HCT116 (cell line): Measurements from ENCODE around the gene FBXO21. TPM values are rescaled to one million over a fixed set of nuclear protein-coding genes. Genes with fewer than 3 reads are reported as not detected.
A peak's percentile ranks its signal among the peaks of the same experiment; 100 is the strongest.

Experiments used
- ATAC-seq: fragments of 200-7000 bp; cut with Tn5 transposase; 2 replicates; pipeline ENCODE4 v1.9.1; 2020; ENCODE audit warnings: mild to moderate bottlenecking, moderate library complexity
- BruUV-seq: library from RNA; stranded (reverse); fragments of 400-500 nt; replicated peaks from 2 replicates; lab custom pipeline; 2021; lab: Mats Ljungman, UMichigan
- CTCF ChIA-PET: fragments of 300-600 bp; sonication (Branson Sonifier 250); formaldehyde crosslinking; loops from one replicate; lab custom pipeline; 2021; ENCODE audit warnings: antibody characterized with exemption; lab: Charles Lee
- POLR2A ChIA-PET: fragments of 300-600, 350-600 bp; sonication (Branson Sonifier 250); formaldehyde crosslinking; loops from one replicate; lab custom pipeline; 2021; ENCODE audit warnings: antibody characterized with exemption; lab: Charles Lee
- RAD21 ChIA-PET, 2 experiments: fragments of 300-600 bp; sonication (Branson Sonifier 250); formaldehyde crosslinking; loops; one replicate each; lab custom pipeline; 2023; ENCODE audit warnings: low total read pairs in 2 of 2; ENCODE audit not compliant: uncharacterized antibody in 2 of 2, unreplicated experiment in 2 of 2, low non-redundant PET in 1 of 2; lab: Charles Lee
- DNase-seq: peaks from one replicate; pipeline ENCODE4 v3.0.0-alpha.2; 2010; ENCODE audit warnings: low read depth, low spot score
- H2AFZ ChIP-seq: fragments of 200-600 bp; shearing (Covaris generic), sonication (generic); 2 replicates; pipeline ENCODE4 v1.6.1; 2017; ENCODE audit warnings: low read depth, mixed run types, mixed read lengths, antibody characterized with exemption, low read length; ENCODE audit not compliant: poor library complexity, severe bottlenecking
- H3K27ac ChIP-seq: 2 replicates; pipeline ENCODE4 v1.5.1; 2012; ENCODE audit warnings: low read depth, low read length
- H3K27me3 ChIP-seq: fragments of 200-600 bp; sonication (generic); 2 replicates; pipeline ENCODE4 v1.6.1; 2016; ENCODE audit warnings: mixed run types, low read length, mixed read lengths; ENCODE audit not compliant: insufficient read depth
- H3K36me3 ChIP-seq, 2 experiments: fragments of 200-500 bp in 1 of 2; fragments of 200-600 bp in 1 of 2; sonication (Bioruptor generic) in 1 of 2; sonication (generic) in 1 of 2; 2 replicates each; pipeline versions ENCODE4 v1.5.1 to v1.6.1; 2014 to 2016; ENCODE audit warnings: low read length in 2 of 2, inconsistent platforms in 1 of 2, mixed read lengths in 1 of 2, mixed run types in 1 of 2; ENCODE audit not compliant: insufficient read depth in 2 of 2, control insufficient read depth in 1 of 2
- H3K4me1 ChIP-seq, 2 experiments: fragments of 200-600 bp in 1 of 2; sonication (generic) in 1 of 2; 2 replicates each; pipeline versions ENCODE4 v1.5.1 to v1.6.1; 2012 to 2017; ENCODE audit warnings: low read length in 2 of 2, inconsistent platforms in 1 of 2, mild to moderate bottlenecking in 1 of 2, mixed read lengths in 1 of 2, mixed run types in 1 of 2, moderate library complexity in 1 of 2; ENCODE audit not compliant: insufficient read depth in 2 of 2, control insufficient read depth in 1 of 2
- H3K4me2 ChIP-seq: fragments of 200-600 bp; sonication (generic); 2 replicates; pipeline ENCODE4 v1.6.1; 2017; ENCODE audit warnings: mixed run types, low read length, mixed read lengths
- H3K4me3 ChIP-seq, 2 experiments: fragments of 200-600 bp in 1 of 2; sonication (generic) in 1 of 2; replicated peaks in 1 of 2; 2 replicates each; pipeline ENCODE4 v1.5.1; 2011 to 2016; ENCODE audit warnings: low read length in 2 of 2, control low read depth in 1 of 2, low read depth in 1 of 2, mild to moderate bottlenecking in 1 of 2, mixed read lengths in 1 of 2, mixed run types in 1 of 2
- H3K79me2 ChIP-seq: fragments of 200-600 bp; sonication (generic); 2 replicates; pipeline ENCODE4 v1.6.1; 2017; ENCODE audit warnings: mild to moderate bottlenecking, mixed run types, low read length, moderate library complexity, mixed read lengths; ENCODE audit not compliant: insufficient read depth
- H3K9ac ChIP-seq: fragments of 200-600 bp; sonication (generic); 2 replicates; pipeline ENCODE4 v1.6.1; 2016; ENCODE audit warnings: low read length, mixed read lengths
- H3K9me2 ChIP-seq: fragments of 200-600 bp; sonication (generic), shearing (Covaris generic); 2 replicates; pipeline ENCODE4 v1.6.1; 2017; ENCODE audit warnings: mixed run types, mild to moderate bottlenecking, moderate library complexity; ENCODE audit not compliant: insufficient read depth
- H3K9me3 ChIP-seq, 2 experiments: fragments of 200-500 bp in 1 of 2; fragments of 200-600 bp in 1 of 2; sonication (Bioruptor generic) in 1 of 2; sonication (generic) in 1 of 2; 2 replicates each; pipeline ENCODE4 v1.6.1; 2014 to 2017; ENCODE audit warnings: low read length in 2 of 2, mixed read lengths in 2 of 2, inconsistent platforms in 1 of 2, low read depth in 1 of 2, mild to moderate bottlenecking in 1 of 2, mixed run types in 1 of 2, moderate library complexity in 1 of 2; ENCODE audit not compliant: control insufficient read depth in 1 of 2, insufficient read depth in 1 of 2
- H4K20me1 ChIP-seq: fragments of 200-600 bp; sonication (generic), shearing (Covaris generic); 2 replicates; pipeline ENCODE4 v1.6.1; 2017; ENCODE audit warnings: mixed run types, mild to moderate bottlenecking, moderate library complexity; ENCODE audit not compliant: insufficient read depth
- CEBPB ChIP-seq: IDR thresholded peaks from 2 replicates; pipeline ENCODE4 v1.6.1; 2012; ENCODE audit warnings: low read depth
- CTCF ChIP-seq, 3 experiments: fragments of 200-600 bp in 1 of 3; sonication (generic) in 1 of 3; IDR thresholded peaks in 2 of 3; conservative IDR thresholded peaks in 1 of 3; 2 replicates each; pipeline ENCODE4 v1.5.1; 2012 to 2017; ENCODE audit warnings: low read depth in 2 of 3, low read length in 2 of 3, antibody characterized with exemption in 1 of 3, borderline replicate concordance in 1 of 3, control low read depth in 1 of 3, mild to moderate bottlenecking in 1 of 3, mixed read lengths in 1 of 3, mixed run types in 1 of 3, moderate library complexity in 1 of 3; ENCODE audit not compliant: insufficient read depth in 1 of 3
- EGR1 ChIP-seq: IDR thresholded peaks from 2 replicates; pipeline ENCODE4 v1.6.1; 2012; ENCODE audit warnings: low read depth
- ELF1 ChIP-seq: IDR thresholded peaks from 2 replicates; pipeline ENCODE4 v1.6.1; 2012; ENCODE audit warnings: low read depth, borderline replicate concordance
- FOSL1 ChIP-seq: IDR thresholded peaks from 2 replicates; pipeline ENCODE4 v1.6.1; 2012; ENCODE audit warnings: low read depth
- MAX ChIP-seq: IDR thresholded peaks from 2 replicates; pipeline ENCODE4 v1.6.1; 2012
- POLR2A ChIP-seq: IDR thresholded peaks from 2 replicates; pipeline ENCODE4 v1.7.0; 2011; ENCODE audit warnings: borderline replicate concordance; ENCODE audit not compliant: insufficient read depth, insufficient read length; ENCODE audit errors: extremely low read depth
- REST ChIP-seq: IDR thresholded peaks from 2 replicates; pipeline ENCODE4 v1.6.1; 2012; ENCODE audit warnings: low read depth
- SIN3A ChIP-seq: IDR thresholded peaks from 2 replicates; pipeline ENCODE4 v1.6.1; 2012; ENCODE audit warnings: low read depth
- ZFX ChIP-seq: fragments of 450-650 bp; IDR thresholded peaks from 2 replicates; pipeline ENCODE4 v1.6.1; 2017
- ZNF274 ChIP-seq: fragments of 200-500 bp; sonication (Bioruptor generic); IDR thresholded peaks from 2 replicates; pipeline ENCODE4 v1.6.1; 2014; ENCODE audit warnings: mild to moderate bottlenecking, low read depth, low read length, inconsistent platforms
- intact Hi-C: fragments of 100-400 bp; cut with micrococcal nuclease; formaldehyde crosslinking; loops from 2 replicates; pipeline ENCODE4 v1.10.0; 2022
- total RNA-seq: library from RNA; stranded (reverse); gene quantifications from one replicate; pipeline ENCODE4 v1.2.1, GENCODE V29; 2021; ENCODE audit not compliant: unreplicated experiment

Gene FBXO21
- total RNA-seq, 1 experiment from 2014 or later: 45.5 TPM

- Histone ChIP-seq H3K79me2 (no peaks in the 10 kb centered on the region), H4K20me1 (no peaks in the 10 kb centered on the region), H3K4me1 (no peaks in the 10 kb centered on the region), H3K9me3 (no peaks in the 10 kb centered on the region), H3K27ac (no peak overlapping the region), H3K9me2 (no peaks in the 10 kb centered on the region), H2AFZ (no peak overlapping the region), H3K9ac (no peak overlapping the region), H3K36me3 (no peaks in the 10 kb centered on the region), H3K4me3 (no peak overlapping the region), H3K27me3 (no peaks in the 10 kb centered on the region), H3K4me2 (no peak overlapping the region)
- TF ChIP-seq FOSL1 (no peak), CEBPB (no peak), REST (no peak), ELF1 (no peak), ZFX (no peak), EGR1 (no peak), SIN3A (no peak), MAX (no peak), ZNF274 (no peak), POLR2A (no peak), CTCF (IDR thresholded peaks at IDR 0.05 in 2 of 3, conservative IDR thresholded peaks at IDR 0.05 in 1 of 3; ENCODE audit: borderline replicate concordance in 1 of 3, insufficient read depth in 1 of 3, low read depth in 2 of 3, low read length in 2 of 3) (no peak)
- RAD21 ChIA-PET: no interaction called here
- POLR2A ChIA-PET: no interaction called here
- intact Hi-C loops: loop anchor here (1.0 kb wide), 2 partner anchors 94 to 416 kb away; no protein-coding TSS in a partner anchor
- no TSS peak for BruUV-seq
- ATAC-seq (peak; percentile 9; the same call in 1 of the 2 replicates), DNase-seq (no peak)
- CTCF ChIA-PET: interaction anchor here (0.9 to 1.7 kb wide), 5 partner anchors 18 to 416 kb away, joined by 3 to 6 read pairs (median 3); no protein-coding TSS in a partner anchor
Measured at GRCh38 chr12:117118838-117119591, 71.3 kb downstream of the FBXO21 start.
